GM12878 (cell line): ENCODE data around the gene CCDC14.

ENCODE experiments used
- CEBPB ChIP-seq, 2 experiments: fragments of 150-350 bp in 1 of 2; IDR thresholded peaks; 2 replicates each; pipeline ENCODE4 v1.6.1; 2012 to 2014; ENCODE audit warnings: low read depth in 2 of 2, low read length in 2 of 2, borderline replicate concordance in 1 of 2, inconsistent platforms in 1 of 2
- CTCF ChIP-seq, 3 experiments: IDR thresholded peaks in 2 of 3; conservative IDR thresholded peaks in 1 of 3; 2 replicates each; pipeline ENCODE4 v1.5.1; 2011; ENCODE audit warnings: low read depth in 3 of 3, low read length in 3 of 3, mild to moderate bottlenecking in 3 of 3, control low read depth in 2 of 3, moderate library complexity in 2 of 3, inconsistent platforms in 1 of 3, mixed read lengths in 1 of 3; ENCODE audit not compliant: control insufficient read depth in 2 of 3, insufficient read depth in 1 of 3; ENCODE audit errors: extremely low read depth in 1 of 3
- CUX1 ChIP-seq: IDR thresholded peaks from 2 replicates; pipeline ENCODE4 v1.6.1; 2012; ENCODE audit warnings: improper control_type of control experiment, low read depth, low read length; ENCODE audit not compliant: insufficient replicate concordance
- E2F4 ChIP-seq: IDR thresholded peaks from 2 replicates; pipeline ENCODE4 v1.6.1; 2012; ENCODE audit warnings: low read depth, low read length, improper control_type of control experiment
- MAX ChIP-seq: IDR thresholded peaks from 2 replicates; pipeline ENCODE4 v1.6.1; 2012; ENCODE audit warnings: low read depth, low read length, improper control_type of control experiment
- PAX5 ChIP-seq: IDR thresholded peaks from 2 replicates; pipeline ENCODE4 v1.6.1; 2011; ENCODE audit warnings: low read depth, low read length, borderline replicate concordance
- PKNOX1 ChIP-seq: fragments of 450-650 bp; IDR thresholded peaks from 2 replicates; pipeline ENCODE4 v1.6.1; 2016; ENCODE audit warnings: mild to moderate bottlenecking
- POLR2A ChIP-seq: IDR thresholded peaks from 2 replicates; pipeline ENCODE4 v1.6.1; 2011; ENCODE audit warnings: low read depth, mild to moderate bottlenecking, low read length
- RCOR1 ChIP-seq: conservative IDR thresholded peaks from 2 replicates; pipeline ENCODE4 v1.6.1; 2012; ENCODE audit warnings: low read depth, low read length, improper control_type of control experiment
- REST ChIP-seq: IDR thresholded peaks from 2 replicates; pipeline ENCODE4 v1.6.1; 2012; ENCODE audit warnings: mild to moderate bottlenecking, low read depth, low read length
- RFX5 ChIP-seq: IDR thresholded peaks from 2 replicates; pipeline ENCODE4 v1.6.1; 2011; ENCODE audit warnings: low read depth, low read length, improper control_type of control experiment
- SPI1 ChIP-seq: IDR thresholded peaks from 2 replicates; pipeline ENCODE4 v1.6.1; 2011; ENCODE audit warnings: low read depth, mild to moderate bottlenecking, low read length, moderate library complexity, borderline replicate concordance; ENCODE audit not compliant: insufficient read depth

- no peak for TF ChIP-seq REST
- TF ChIP-seq POLR2A, result no peak
- no peak for TF ChIP-seq SPI1
- no peak for TF ChIP-seq E2F4
- no peak for TF ChIP-seq CEBPB (IDR thresholded peaks at IDR 0.05; ENCODE audit: borderline replicate concordance in 1 of 2, low read depth in 2 of 2, low read length in 2 of 2)
- no peak for TF ChIP-seq RFX5
- TF ChIP-seq CTCF (IDR thresholded peaks at IDR 0.05 in 2 of 3, conservative IDR thresholded peaks at IDR 0.05 in 1 of 3; ENCODE audit: control insufficient read depth in 2 of 3, extremely low read depth in 1 of 3, insufficient read depth in 1 of 3, low read depth in 3 of 3, low read length in 3 of 3), result no peak
- TF ChIP-seq MAX, result no peak
- no peak for TF ChIP-seq PAX5
- no peak for TF ChIP-seq RCOR1
- no peak for TF ChIP-seq CUX1
- no peak for TF ChIP-seq PKNOX1
These were observed 83.6 kb downstream of the CCDC14 start for GRCh38 chr3:123877466-123877865.
